ENCODE data around the gene POC1A.
"Not testable (repeated sequence)": the region's sequence is repeated elsewhere in the genome, so short reads cannot be mapped to it uniquely, and the experiment has no call there.

Gene POC1A

GRCh38 chr3:52046902-52047239, 107.4 kb downstream of the POC1A start:
- DNase-seq (ENCODE audit: low spot score) = no peak

GRCh38 chr3:52046186-52046901, 107.9 kb downstream of the POC1A start:
- no peak for DNase-seq (ENCODE audit: low spot score)

GRCh38 chr3:52044869-52045619, 109.2 kb downstream of the POC1A start:
- DNase-seq (ENCODE audit: low spot score) = no peak

GRCh38 chr3:52043750-52044149, 110.5 kb downstream of the POC1A start:
- DNase-seq (ENCODE audit: low spot score) = no peak

GRCh38 chr3:52043039-52043438, 111.2 kb downstream of the POC1A start:
- not testable (repeated sequence) for DNase-seq (ENCODE audit: low spot score)

GRCh38 chr3:52041118-52041731, 113.0 kb downstream of the POC1A start:
- DNase-seq (ENCODE audit: low spot score) = no peak

- no peak for DNase-seq (ENCODE audit: low spot score)
These were observed 113.6 kb downstream of the POC1A start for GRCh38 chr3:52040600-52040999.

GRCh38 chr3:52039846-52040245, 114.4 kb downstream of the POC1A start:
- DNase-seq (ENCODE audit: low spot score) = no peak

GRCh38 chr3:52039426-52039825, 114.8 kb downstream of the POC1A start:
- DNase-seq (ENCODE audit: low spot score) = no peak

GRCh38 chr3:52038227-52038626, 116.0 kb downstream of the POC1A start:
- no peak for DNase-seq (ENCODE audit: low spot score)

GRCh38 chr3:52037291-52037690, 116.9 kb downstream of the POC1A start:
- DNase-seq (ENCODE audit: low spot score) = no peak

GRCh38 chr3:52036829-52037228, 117.4 kb downstream of the POC1A start:
- no peak for DNase-seq (ENCODE audit: low spot score)

- no peak for DNase-seq (ENCODE audit: low spot score)
These were observed 118.0 kb downstream of the POC1A start for GRCh38 chr3:52036222-52036694.

GRCh38 chr3:52034651-52035050, 119.6 kb downstream of the POC1A start:
- no peak for DNase-seq (ENCODE audit: low spot score)

- no peak for DNase-seq (ENCODE audit: low spot score)
These were observed 120.0 kb downstream of the POC1A start for GRCh38 chr3:52034212-52034611.

- DNase-seq (ENCODE audit: low spot score) = not testable (repeated sequence)
These were observed 120.5 kb downstream of the POC1A start for GRCh38 chr3:52033748-52034147.

- DNase-seq (ENCODE audit: low spot score) = no peak
These were observed 121.4 kb downstream of the POC1A start for GRCh38 chr3:52032702-52033408.

GRCh38 chr3:52031896-52032295, 122.3 kb downstream of the POC1A start:
- no peak for DNase-seq (ENCODE audit: low spot score)

- no peak for DNase-seq (ENCODE audit: low spot score)
These were observed 123.4 kb downstream of the POC1A start for GRCh38 chr3:52030714-52031310.

- no peak for DNase-seq (ENCODE audit: low spot score)
These were observed 124.7 kb downstream of the POC1A start for GRCh38 chr3:52029535-52029934.

- no peak for DNase-seq (ENCODE audit: low spot score)
These were observed 125.2 kb downstream of the POC1A start for GRCh38 chr3:52029053-52029452.

GRCh38 chr3:52028572-52028971, 125.7 kb downstream of the POC1A start:
- DNase-seq (ENCODE audit: low spot score) = no peak

All from hematopoietic multipotent progenitor cell treated with erythropoietin and hydrocortisone succinate and interleukin-3 and kit ligand, for 17 days (in vitro differentiated cells).